Osteocyte (in vitro differentiated cells): ENCODE data around the gene LYRM9. TPM values are rescaled to one million over a fixed set of nuclear protein-coding genes. Genes with fewer than 3 reads are reported as not detected.
"Not testable (repeated sequence)": the region's sequence is repeated elsewhere in the genome, so short reads cannot be mapped to it uniquely, and the experiment has no call there.

Source experiments
- DNase-seq: peaks from one replicate; pipeline ENCODE4 v3.0.0; 2021; ENCODE audit warnings: mixed read lengths; ENCODE audit not compliant: unreplicated experiment; ENCODE audit errors: extremely low spot score
- H3K27ac Mint-ChIP-seq: one replicate; pipeline ENCODE4 v1.8.0; 2021; ENCODE audit warnings: mild to moderate bottlenecking, mixed read lengths; ENCODE audit not compliant: unreplicated experiment
- H3K27me3 Mint-ChIP-seq: one replicate; pipeline ENCODE4 v1.8.0; 2021; ENCODE audit warnings: mixed read lengths; ENCODE audit not compliant: unreplicated experiment
- H3K36me3 Mint-ChIP-seq: one replicate; pipeline ENCODE4 v1.8.0; 2021; ENCODE audit warnings: mixed read lengths; ENCODE audit not compliant: unreplicated experiment
- H3K4me1 Mint-ChIP-seq: one replicate; pipeline ENCODE4 v1.8.0; 2021; ENCODE audit warnings: mixed read lengths; ENCODE audit not compliant: unreplicated experiment
- H3K4me3 Mint-ChIP-seq: one replicate; pipeline ENCODE4 v1.8.0; 2021; ENCODE audit warnings: mild to moderate bottlenecking, moderate library complexity, mixed read lengths; ENCODE audit not compliant: unreplicated experiment
- H3K9me3 Mint-ChIP-seq: one replicate; pipeline ENCODE4 v1.8.0; 2021; ENCODE audit warnings: mixed read lengths; ENCODE audit not compliant: unreplicated experiment
- CTCF ChIP-seq: fragments of 200-600 bp; sonication (generic); IDR thresholded peaks from 2 replicates; pipeline ENCODE4 v1.5.0; 2021; ENCODE audit warnings: antibody characterized with exemption, mild to moderate bottlenecking, moderate library complexity
- total RNA-seq: library from RNA; stranded (reverse); gene quantifications from 2 replicates; pipeline ENCODE4 v1.2.1, GENCODE V29; 2021

The LYRM9 gene
- total RNA-seq, 1 donor from 2014 or later, result 10.9 TPM

DNA sequence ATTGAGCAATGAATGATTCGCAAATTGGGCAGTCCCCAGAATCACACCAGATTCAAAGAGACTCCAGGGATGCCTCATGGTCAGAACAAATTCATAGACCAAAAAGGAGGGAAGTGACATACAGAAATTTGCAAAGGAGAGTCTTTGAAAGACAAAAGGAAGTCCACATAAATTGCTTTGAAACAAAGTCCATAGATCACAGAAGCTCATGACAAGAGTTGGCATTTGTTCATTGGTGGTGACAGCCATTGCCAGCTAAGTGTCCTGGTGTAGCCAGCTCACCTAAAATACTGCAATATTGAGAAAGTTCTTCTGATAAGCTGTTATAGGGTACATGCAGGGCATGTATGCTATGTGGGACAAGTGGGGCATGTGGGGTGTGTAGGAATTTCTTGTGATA is 55.4 kb downstream of the LYRM9 start:
- H3K4me3 Mint-ChIP-seq, H3K9me3 Mint-ChIP-seq, H3K4me1 Mint-ChIP-seq, H3K36me3 Mint-ChIP-seq, H3K27ac Mint-ChIP-seq, DNase-seq: not testable (repeated sequence)
- peaks cover 27% of the 10 kb centered on the region for H3K27me3 Mint-ChIP-seq

- peaks cover 25% of the 10 kb centered on the region for H3K27me3 Mint-ChIP-seq
Observed at GRCh38 chr17:27836651-27837050, 56.5 kb downstream of the LYRM9 start.

DNA sequence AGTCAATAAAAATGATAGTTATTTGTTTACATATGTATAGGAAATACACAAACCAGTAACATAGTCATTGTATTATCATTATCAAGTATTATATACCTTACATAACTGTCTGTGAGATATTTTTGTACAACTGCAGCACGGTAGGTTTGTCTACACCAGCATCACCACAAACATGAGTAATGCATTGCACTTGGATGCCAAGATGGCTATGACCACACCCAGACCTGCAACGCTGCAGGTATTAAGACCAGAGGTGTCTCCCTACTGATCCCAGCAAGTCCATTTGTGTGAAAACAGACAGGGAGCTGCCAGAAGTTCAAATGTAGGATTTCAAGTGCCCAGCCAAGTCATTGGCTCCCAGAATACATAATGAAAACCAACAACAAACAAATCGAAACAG is 58.6 kb downstream of the LYRM9 start:
- peaks cover 3% of the 10 kb centered on the region for H3K9me3 Mint-ChIP-seq
- no peaks in the 10 kb centered on the region for H3K4me1 Mint-ChIP-seq
- H3K27ac Mint-ChIP-seq, result no peak overlapping the region
- no peak overlapping the region for H3K4me3 Mint-ChIP-seq
- no peak for TF ChIP-seq CTCF
- peaks cover 19% of the 10 kb centered on the region for H3K27me3 Mint-ChIP-seq
- peak; percentile 19 for DNase-seq
- H3K36me3 Mint-ChIP-seq, result no peaks in the 10 kb centered on the region

More at GRCh38 chr17:27836651-27837050, 56.5 kb downstream of the LYRM9 start:
- no peaks in the 10 kb centered on the region for H3K36me3 Mint-ChIP-seq
- no peak for DNase-seq
- no peaks in the 10 kb centered on the region for H3K4me1 Mint-ChIP-seq
- no peak overlapping the region for H3K4me3 Mint-ChIP-seq
- H3K27ac Mint-ChIP-seq, result no peak overlapping the region
- H3K9me3 Mint-ChIP-seq, result peaks cover 3% of the 10 kb centered on the region
- no peak for TF ChIP-seq CTCF

DNA sequence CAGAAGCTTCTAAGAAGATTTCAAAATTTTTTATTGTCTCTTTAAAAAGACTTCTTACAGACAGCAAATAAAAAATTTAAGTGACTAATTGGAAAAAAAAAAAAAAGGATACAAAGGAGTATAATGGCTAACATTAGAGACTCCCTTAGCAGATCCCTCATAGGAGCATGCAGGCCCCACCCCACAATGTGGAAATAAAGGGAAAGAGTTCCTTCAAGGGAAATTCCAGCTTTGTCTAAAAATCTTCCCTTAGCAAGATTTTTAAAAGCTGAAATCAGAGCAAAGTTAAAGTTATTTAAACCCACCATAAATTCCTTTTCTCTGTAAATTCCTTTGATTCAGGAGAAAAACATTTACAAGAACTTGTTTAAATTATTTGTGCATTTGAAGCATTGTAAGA is 60.3 kb downstream of the LYRM9 start:
- Mint-ChIP-seq H3K36me3 (no peaks in the 10 kb centered on the region), H3K9me3 (peaks cover 3% of the 10 kb centered on the region), H3K27ac (no peak overlapping the region), H3K4me1 (no peaks in the 10 kb centered on the region), H3K4me3 (no peak overlapping the region), H3K27me3 (peaks cover 30% of the 10 kb centered on the region)
- no peak for TF ChIP-seq CTCF
- no peak for DNase-seq

GRCh38 chr17:27829888-27830287 is 63.3 kb downstream of the LYRM9 start:
- not testable (repeated sequence) for H3K27ac Mint-ChIP-seq, H3K36me3 Mint-ChIP-seq, H3K4me3 Mint-ChIP-seq, H3K4me1 Mint-ChIP-seq, H3K9me3 Mint-ChIP-seq
- peak; percentile 59 for DNase-seq
- peaks cover 26% of the 10 kb centered on the region for H3K27me3 Mint-ChIP-seq

- DNase-seq, H3K27ac Mint-ChIP-seq, H3K4me1 Mint-ChIP-seq, H3K4me3 Mint-ChIP-seq, H3K9me3 Mint-ChIP-seq, H3K36me3 Mint-ChIP-seq: not testable (repeated sequence)
- peaks cover 26% of the 10 kb centered on the region for H3K27me3 Mint-ChIP-seq
Observed at GRCh38 chr17:27829143-27829711, 63.9 kb downstream of the LYRM9 start.

Other genes starting within 250 kb of the LYRM9 start
- not detected in 2 replicates for gene NOS2, start 92.8 kb downstream of the LYRM9 start, total RNA-seq
- 16.4 and 17.5 TPM in 2 replicates for gene NLK, start 149.3 kb upstream of the LYRM9 start, total RNA-seq